ENCODE results near the gene ATP1A4.

DNA sequence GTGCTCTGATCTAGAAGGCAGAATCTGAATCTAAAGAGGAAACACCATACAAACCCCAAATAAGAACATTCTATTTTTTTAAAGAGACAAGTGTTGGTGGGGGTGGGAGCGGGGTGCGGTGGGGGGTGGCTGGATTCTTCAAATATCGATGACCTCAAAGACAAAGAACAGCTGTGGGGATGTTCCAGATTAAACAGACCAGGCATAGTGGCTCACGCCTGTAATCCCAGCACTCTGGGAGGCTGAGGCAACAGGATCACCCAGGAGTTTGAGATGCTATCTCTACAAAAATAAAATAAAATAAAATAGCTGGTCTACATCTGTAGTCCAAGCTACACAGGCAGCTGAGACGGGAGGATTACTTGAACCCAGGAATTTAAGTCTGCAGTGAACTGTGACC is 5.0 kb downstream of the ATP1A4 start:
- TF ChIP-seq CTCF (IDR thresholded peaks at IDR 0.05) (no peak), POLR2AphosphoS5 (IDR thresholded peaks at IDR 0.05) (no peak)

All from sigmoid colon (tissue), 4 donors.